ACHN (cell line): ENCODE results near the gene MTRR.
A peak's percentile ranks its signal among the peaks of the same experiment; 100 is the strongest.

Experiments used
- DNase-seq: peaks from one replicate; pipeline ENCODE4 v3.0.0-alpha.2; 2015
- in situ Hi-C: cut with HindIII; loops from 2 replicates; pipeline ENCODE4 v1.10.0; 2017; ENCODE audit warnings: low sequenced_read_pairs, low pct_ligation_motif_present, low pct_unique_long_range_greater_than_20kb

The MTRR gene

DNA sequence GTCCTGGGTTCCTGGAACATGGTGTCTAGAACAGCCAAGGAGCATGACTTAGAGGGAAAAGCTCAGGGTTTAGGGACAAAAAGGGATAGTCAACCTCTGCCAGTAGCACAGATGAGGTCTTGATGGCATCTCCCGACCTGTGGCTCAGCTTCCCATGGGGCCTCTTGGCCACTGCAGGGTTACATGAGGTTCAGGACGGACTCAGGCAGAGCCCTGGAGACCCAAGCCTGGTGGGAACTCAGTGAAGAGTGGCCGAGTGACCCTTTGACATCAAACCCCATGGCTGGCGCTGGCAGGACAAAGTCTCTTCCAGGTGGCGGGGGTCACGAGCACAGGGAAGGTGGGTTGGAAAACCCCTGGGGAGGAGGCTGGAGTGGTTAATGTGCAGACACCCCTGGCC is 57.8 kb downstream of the MTRR start:
- no peak for DNase-seq
- in situ Hi-C loops = no loop called here

- DNase-seq = peak; percentile 47
- in situ Hi-C loops = no loop called here
Observed at GRCh38 chr5:7927466-7928375, 58.8 kb downstream of the MTRR start.

- no peak for DNase-seq
- in situ Hi-C loops = no loop called here
Observed at GRCh38 chr5:7930011-7930410, 61.1 kb downstream of the MTRR start.

DNA sequence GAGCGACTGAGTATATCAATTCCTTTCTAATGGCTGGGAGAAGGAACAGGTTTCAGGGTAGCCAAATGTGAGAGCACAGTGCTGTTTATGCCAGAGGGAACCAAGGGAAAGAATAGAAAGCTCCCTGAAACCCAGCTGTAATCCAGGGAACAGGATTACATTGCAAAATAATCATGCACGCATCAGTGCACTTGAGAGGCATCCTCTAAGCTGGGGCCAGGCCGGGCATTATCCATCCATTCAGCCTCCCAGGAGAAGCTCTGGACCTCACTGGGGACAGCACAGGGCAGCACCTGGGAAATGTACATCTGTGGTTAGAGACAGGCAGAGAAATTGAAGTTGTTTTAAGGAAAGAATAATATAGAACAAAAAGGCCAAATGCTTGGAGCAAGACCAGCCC is 72.7 kb downstream of the MTRR start:
- no peak for DNase-seq
- in situ Hi-C loops = no loop called here

DNA sequence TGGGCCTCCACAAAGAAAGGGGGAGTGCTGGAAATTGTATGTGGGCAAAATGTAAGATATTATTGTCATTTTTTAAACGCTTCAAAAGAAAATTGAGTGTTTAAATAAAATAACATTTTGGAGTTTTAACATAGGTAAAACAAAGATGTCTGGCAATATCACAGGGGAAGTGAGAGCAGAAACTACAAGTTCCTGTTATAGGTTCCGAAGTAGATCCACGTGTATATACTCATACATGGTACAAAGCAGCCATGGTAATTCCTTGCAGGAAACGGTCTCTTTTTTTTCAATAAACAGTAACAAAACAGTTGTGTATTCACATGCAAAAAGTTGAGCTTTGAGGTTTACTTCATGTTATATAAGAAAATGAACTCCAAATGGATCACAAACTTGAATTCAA is 78.4 kb downstream of the MTRR start:
- in situ Hi-C loops = no loop called here
- no peak for DNase-seq
